ENCODE results near the gene TRPM2.
"Not testable (repeated sequence)": the region's sequence is repeated elsewhere in the genome, so short reads cannot be mapped to it uniquely, and the experiment has no call there.

TRPM2 gene

GRCh38 chr21:44354775-44355771 lies 1.7 kb downstream of the TRPM2 start:
- no peak for DNase-seq (ENCODE audit: low read depth)

- DNase-seq (ENCODE audit: low read depth): no peak
Observed at GRCh38 chr21:44356160-44356559, 2.7 kb downstream of the TRPM2 start.

- no peak for DNase-seq (ENCODE audit: low read depth)
Observed at GRCh38 chr21:44356636-44357035, 3.2 kb downstream of the TRPM2 start.

- no peak for DNase-seq (ENCODE audit: low read depth)
Observed at GRCh38 chr21:44357064-44357837, 3.8 kb downstream of the TRPM2 start.

- DNase-seq (ENCODE audit: low read depth): no peak
Observed at GRCh38 chr21:44359396-44359795, 6.0 kb downstream of the TRPM2 start.

GRCh38 chr21:44360159-44360558 lies 6.7 kb downstream of the TRPM2 start:
- no peak for DNase-seq (ENCODE audit: low read depth)

GRCh38 chr21:44361903-44362302 lies 8.5 kb downstream of the TRPM2 start:
- not testable (repeated sequence) for DNase-seq (ENCODE audit: low read depth)

GRCh38 chr21:44363278-44363677 lies 9.9 kb downstream of the TRPM2 start:
- DNase-seq (ENCODE audit: low read depth): no peak

- DNase-seq (ENCODE audit: low read depth): no peak
Observed at GRCh38 chr21:44364151-44365053, 11.0 kb downstream of the TRPM2 start.

- no peak for DNase-seq (ENCODE audit: low read depth)
Observed at GRCh38 chr21:44365251-44365966, 12.0 kb downstream of the TRPM2 start.

- DNase-seq (ENCODE audit: low read depth): no peak
Observed at GRCh38 chr21:44365967-44366585, 12.7 kb downstream of the TRPM2 start.

- DNase-seq (ENCODE audit: low read depth): no peak
Observed at GRCh38 chr21:44366586-44367211, 13.3 kb downstream of the TRPM2 start.

GRCh38 chr21:44368711-44369446 lies 15.5 kb downstream of the TRPM2 start:
- DNase-seq (ENCODE audit: low read depth): no peak

- DNase-seq (ENCODE audit: low read depth): no peak
Observed at GRCh38 chr21:44370027-44370735, 16.8 kb downstream of the TRPM2 start.

GRCh38 chr21:44370786-44371410 lies 17.5 kb downstream of the TRPM2 start:
- no peak for DNase-seq (ENCODE audit: low read depth)

- no peak for DNase-seq (ENCODE audit: low read depth)
Observed at GRCh38 chr21:44371596-44371995, 18.2 kb downstream of the TRPM2 start.

- DNase-seq (ENCODE audit: low read depth): no peak
Observed at GRCh38 chr21:44372616-44373015, 19.2 kb downstream of the TRPM2 start.

GRCh38 chr21:44374601-44375280 lies 21.3 kb downstream of the TRPM2 start:
- no peak for DNase-seq (ENCODE audit: low read depth)

Measured in fibroblast of gingiva (primary cell).